Esophagus (tissue), 2 donors: ENCODE measurements around the gene TRMO. TPM values are rescaled to one million over a fixed set of nuclear protein-coding genes. Genes with fewer than 3 reads are reported as not detected.

Source experiments
- H3K27ac ChIP-seq, 2 donors: one replicate each; pipeline ENCODE4 v1.5.1; 2013; ENCODE audit warnings: low read depth in 2 of 2, mild to moderate bottlenecking in 2 of 2, inconsistent platforms in 1 of 2, low read length in 1 of 2, moderate library complexity in 1 of 2
- H3K27me3 ChIP-seq, 2 donors: one replicate each; pipeline ENCODE4 v1.6.1; 2013; ENCODE audit warnings: low read length in 2 of 2, control low read depth in 1 of 2, mild to moderate bottlenecking in 1 of 2; ENCODE audit not compliant: insufficient read depth in 2 of 2, control insufficient read depth in 1 of 2
- H3K36me3 ChIP-seq, 2 donors: one replicate each; pipeline ENCODE4 v1.6.1; 2013; ENCODE audit warnings: low read length in 1 of 2; ENCODE audit not compliant: control insufficient read depth in 2 of 2, insufficient read depth in 2 of 2
- H3K4me1 ChIP-seq, 2 donors: one replicate each; pipeline ENCODE4 v1.6.1; 2013; ENCODE audit warnings: low read length in 1 of 2; ENCODE audit not compliant: control insufficient read depth in 2 of 2, insufficient read depth in 2 of 2
- H3K4me3 ChIP-seq, 2 donors: one replicate each; pipeline ENCODE4 v1.5.1; 2013; ENCODE audit warnings: low read length in 2 of 2, mild to moderate bottlenecking in 2 of 2, low read depth in 1 of 2, moderate library complexity in 1 of 2
- H3K9me3 ChIP-seq, 2 donors: one replicate each; pipeline ENCODE4 v1.6.1; 2013; ENCODE audit warnings: mild to moderate bottlenecking in 2 of 2, low read depth in 1 of 2, low read length in 1 of 2, moderate library complexity in 1 of 2; ENCODE audit not compliant: control insufficient read depth in 2 of 2, insufficient read depth in 1 of 2
- WGBS, 2 donors: extraction: QIAGEN DNeasy Blood & Tissue Kit; methylation state at CpG; one replicate each; pipeline ENCODE4 v1.1.7; 2013; 5-methylcytosine and 5-hydroxymethylcytosine counted together
- polyA plus RNA-seq, 2 donors: library from polyadenylated mRNA; stranded (reverse); fragments of 200-250 nt; gene quantifications; one replicate each; pipeline ENCODE4 v1.2.3, GENCODE V29; 2013
- donor health status: healthy with polysubstance abuse.
- donor health status: Bipolar disorder and iron deficiency.

TRMO gene, protein sequence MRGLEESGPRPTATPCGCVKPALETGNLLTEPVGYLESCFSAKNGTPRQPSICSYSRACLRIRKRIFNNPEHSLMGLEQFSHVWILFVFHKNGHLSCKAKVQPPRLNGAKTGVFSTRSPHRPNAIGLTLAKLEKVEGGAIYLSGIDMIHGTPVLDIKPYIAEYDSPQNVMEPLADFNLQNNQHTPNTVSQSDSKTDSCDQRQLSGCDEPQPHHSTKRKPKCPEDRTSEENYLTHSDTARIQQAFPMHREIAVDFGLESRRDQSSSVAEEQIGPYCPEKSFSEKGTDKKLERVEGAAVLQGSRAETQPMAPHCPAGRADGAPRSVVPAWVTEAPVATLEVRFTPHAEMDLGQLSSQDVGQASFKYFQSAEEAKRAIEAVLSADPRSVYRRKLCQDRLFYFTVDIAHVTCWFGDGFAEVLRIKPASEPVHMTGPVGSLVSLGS
- polyA plus RNA-seq = 1 to 10 TPM; 4.3 to 8.9 TPM

DNA sequence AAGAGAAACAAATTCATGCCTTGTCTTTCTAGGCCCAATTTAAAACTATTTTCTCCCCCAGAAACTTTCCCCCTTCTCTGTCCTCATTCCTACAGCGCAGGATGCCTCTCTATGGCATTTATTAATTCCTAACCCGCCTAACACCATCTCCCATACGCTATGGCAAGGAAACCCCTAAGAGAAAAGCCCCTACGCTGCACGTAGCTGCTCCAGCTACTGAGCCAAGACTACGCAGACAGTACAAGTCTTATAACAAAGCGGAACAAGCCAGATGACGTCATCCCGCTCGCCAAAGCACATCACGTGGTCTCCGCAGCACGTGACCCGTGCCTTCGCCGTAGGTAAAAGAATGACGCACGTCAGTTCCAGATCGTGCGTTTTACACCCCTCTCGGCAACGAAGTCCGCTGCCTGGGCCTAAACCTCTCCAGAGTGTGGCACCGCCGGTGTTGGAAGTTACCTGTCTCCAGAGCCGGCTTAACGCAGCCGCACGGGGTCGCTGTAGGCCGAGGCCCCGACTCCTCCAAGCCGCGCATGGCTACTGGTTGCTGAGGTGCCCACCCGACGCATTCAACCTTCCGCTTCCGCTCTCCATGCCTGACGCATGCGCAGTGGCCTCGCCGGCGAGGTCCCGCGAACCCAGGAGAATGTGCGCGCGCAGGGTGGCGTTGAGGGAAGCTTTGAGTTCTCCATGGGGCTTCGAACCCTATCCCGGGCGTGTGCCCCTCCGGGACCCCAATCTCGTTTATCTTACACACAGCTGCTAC, at the start of gene TRMO:
Gene TRMO, minus strand, starts transcription at position 542 of the 766 bp plus-strand sequence. Its CDS starts 7 bp downstream, at position 535.
- Histone ChIP-seq H3K4me1 (no peaks in the 10 kb centered on the region), H3K4me3 (peak within 1 kb of the TSS; percentile 61 to 69), H3K27ac (peak within 1 kb of the TSS; percentile 98 to 100), H3K27me3 (no peaks in the 10 kb centered on the region), H3K36me3 (no peaks in the 10 kb centered on the region), H3K9me3 (no peaks in the 10 kb centered on the region)
- WGBS, 2 donors = 0 to 1% methylated on average over 54 of the region's 54 CpGs

DNA sequence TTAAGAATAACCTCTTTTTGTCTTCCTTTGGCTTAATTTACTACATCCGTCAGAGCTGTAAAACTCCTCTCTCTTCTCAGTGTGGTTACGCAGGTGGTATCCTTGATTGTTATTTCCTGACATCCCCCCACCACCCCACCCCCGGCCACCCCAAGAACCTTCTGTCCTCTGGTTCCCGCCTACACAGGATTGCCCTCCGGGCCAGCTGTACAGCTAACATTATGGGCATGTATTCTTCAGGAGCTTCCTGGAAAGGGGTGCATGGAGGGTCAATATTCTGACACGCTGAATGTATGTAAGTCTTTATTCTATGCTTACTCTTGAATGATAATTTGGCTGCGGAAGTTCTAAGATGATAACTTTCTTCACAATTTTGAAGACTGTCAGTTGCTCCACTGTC, 47.9 kb upstream of the TRMO start:
- H3K4me3 ChIP-seq = no peak overlapping the region
- H3K4me1 ChIP-seq = no peaks in the 10 kb centered on the region
- no peak overlapping the region for H3K27ac ChIP-seq
- no peaks in the 10 kb centered on the region for H3K36me3 ChIP-seq
- no peaks in the 10 kb centered on the region for H3K27me3 ChIP-seq
- 63 to 69% methylated on average over 7 of the region's 7 CpGs for WGBS, 2 donors
- no peaks in the 10 kb centered on the region for H3K9me3 ChIP-seq

DNA sequence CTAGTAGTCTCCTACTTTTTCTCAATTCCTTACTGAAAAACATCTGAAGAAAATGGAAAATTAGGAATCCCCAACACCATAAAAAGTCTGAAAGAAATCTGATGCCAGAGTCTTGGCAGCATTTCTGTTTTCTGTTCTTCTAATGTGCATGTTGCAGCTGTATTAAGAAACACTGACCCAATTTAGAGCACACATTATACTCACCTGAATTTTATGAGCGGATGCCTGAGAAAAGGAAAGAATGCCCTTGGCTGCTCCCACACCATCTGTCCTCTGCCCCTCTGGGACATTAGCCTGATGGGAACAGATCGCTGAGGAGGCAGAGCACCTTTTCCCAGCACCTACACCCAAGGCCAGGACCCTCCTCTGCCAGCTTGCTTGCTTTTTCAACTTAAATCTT, 46.7 kb upstream of the TRMO start:
- no peaks in the 10 kb centered on the region for H3K9me3 ChIP-seq
- H3K4me1 ChIP-seq = no peaks in the 10 kb centered on the region
- H3K4me3 ChIP-seq = no peak overlapping the region
- H3K27me3 ChIP-seq = no peaks in the 10 kb centered on the region
- H3K27ac ChIP-seq = no peak overlapping the region
- 86% methylated on average over 2 of the region's 2 CpGs for WGBS, 2 donors
- no peaks in the 10 kb centered on the region for H3K36me3 ChIP-seq

DNA sequence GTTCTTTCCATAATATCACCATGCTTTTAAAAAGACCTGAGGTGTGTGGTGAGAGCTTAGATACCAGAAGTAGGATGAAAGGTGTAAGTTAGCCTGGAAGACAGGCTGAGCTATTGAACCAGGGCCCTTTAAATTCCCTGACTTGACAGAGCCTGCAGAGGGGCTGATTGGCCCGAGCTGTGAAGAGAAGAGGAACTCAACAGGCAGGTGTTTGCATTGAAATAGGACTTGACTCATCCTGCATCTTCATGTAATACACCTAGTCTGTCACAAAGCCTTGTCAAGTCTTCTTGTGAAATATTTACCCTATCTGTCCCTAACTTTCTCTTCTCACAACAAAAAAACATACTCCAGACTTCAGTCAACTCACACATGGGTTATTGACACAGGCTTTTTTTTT, 44.2 kb upstream of the TRMO start:
- H3K27ac ChIP-seq = no peak overlapping the region
- no peak overlapping the region for H3K4me3 ChIP-seq
- H3K4me1 ChIP-seq = no peaks in the 10 kb centered on the region
- no peaks in the 10 kb centered on the region for H3K9me3 ChIP-seq
- H3K36me3 ChIP-seq = no peaks in the 10 kb centered on the region
- H3K27me3 ChIP-seq = no peaks in the 10 kb centered on the region
- 25 to 30% methylated on average over 1 of the region's 1 CpG for WGBS, 2 donors

DNA sequence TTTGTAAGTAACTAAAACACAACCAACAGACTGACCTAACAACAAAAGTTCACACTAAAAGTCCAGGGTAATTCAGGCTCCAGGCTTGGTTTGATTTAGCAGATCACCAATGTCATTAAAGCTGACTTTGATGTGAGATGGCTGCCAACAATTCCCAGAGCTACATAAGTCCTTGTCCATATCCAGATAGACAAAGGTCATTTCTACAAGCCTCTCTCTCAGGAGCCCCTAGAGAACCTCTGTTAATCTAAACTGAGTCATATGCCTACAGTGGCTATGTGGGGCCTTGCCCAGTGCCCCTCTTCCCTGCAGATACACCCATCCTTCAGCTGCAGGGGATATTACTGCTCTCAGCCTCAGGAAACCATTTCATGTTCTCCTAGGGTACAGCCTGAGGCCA, 42.6 kb upstream of the TRMO start:
- no peaks in the 10 kb centered on the region for H3K36me3 ChIP-seq
- no peak overlapping the region for H3K27ac ChIP-seq
- no peak overlapping the region for H3K4me3 ChIP-seq
- no peaks in the 10 kb centered on the region for H3K4me1 ChIP-seq
- H3K9me3 ChIP-seq = no peaks in the 10 kb centered on the region
- no peaks in the 10 kb centered on the region for H3K27me3 ChIP-seq

DNA sequence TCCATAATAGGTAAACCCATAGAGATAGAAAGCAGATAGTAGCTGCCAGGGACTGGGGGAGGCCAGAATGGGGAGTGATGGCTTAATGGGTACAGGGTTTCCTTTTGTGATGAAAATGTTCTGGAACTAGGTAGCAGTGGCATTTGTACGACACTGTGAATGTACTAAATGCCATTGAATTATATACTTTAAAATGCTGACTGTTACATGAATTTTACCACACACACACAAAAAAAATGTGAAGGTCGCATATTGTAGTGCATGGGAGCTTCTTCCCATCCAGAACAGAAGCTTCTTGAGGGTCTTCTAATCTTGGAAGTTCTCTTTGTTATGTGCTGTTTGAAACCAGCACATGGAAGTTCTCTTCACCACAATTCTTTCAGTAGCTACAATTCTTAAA, 40.9 kb upstream of the TRMO start:
- no peaks in the 10 kb centered on the region for H3K9me3 ChIP-seq
- WGBS, 2 donors = 82 to 84% methylated on average over 2 of the region's 2 CpGs
- no peak overlapping the region for H3K4me3 ChIP-seq
- no peaks in the 10 kb centered on the region for H3K4me1 ChIP-seq
- H3K27ac ChIP-seq = no peak overlapping the region
- H3K27me3 ChIP-seq = no peaks in the 10 kb centered on the region
- no peaks in the 10 kb centered on the region for H3K36me3 ChIP-seq

DNA sequence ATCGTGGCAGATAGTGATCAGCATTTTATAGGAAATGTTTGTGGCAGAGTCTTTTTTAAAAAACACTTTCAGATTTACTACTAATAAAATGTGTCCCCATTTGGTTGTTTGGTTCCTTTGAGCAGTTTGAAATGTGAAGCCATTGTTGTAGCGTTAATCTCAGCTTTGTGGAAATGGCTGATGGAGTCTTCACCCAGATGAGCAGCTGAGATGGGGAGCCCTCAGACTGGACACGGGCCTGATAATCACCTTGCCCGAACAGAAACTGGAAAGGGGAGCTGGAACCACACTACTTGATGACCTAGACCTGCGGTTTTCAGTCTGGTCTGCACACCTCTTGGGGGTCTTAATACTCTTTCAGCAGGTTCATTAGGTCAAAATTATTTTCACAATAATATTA, 40.3 kb upstream of the TRMO start:
- 84 to 88% methylated on average over 5 of the region's 5 CpGs for WGBS, 2 donors
- Histone ChIP-seq H3K4me3 (no peak overlapping the region), H3K27ac (no peak overlapping the region), H3K36me3 (no peaks in the 10 kb centered on the region), H3K9me3 (no peaks in the 10 kb centered on the region), H3K4me1 (no peaks in the 10 kb centered on the region), H3K27me3 (no peaks in the 10 kb centered on the region)

DNA sequence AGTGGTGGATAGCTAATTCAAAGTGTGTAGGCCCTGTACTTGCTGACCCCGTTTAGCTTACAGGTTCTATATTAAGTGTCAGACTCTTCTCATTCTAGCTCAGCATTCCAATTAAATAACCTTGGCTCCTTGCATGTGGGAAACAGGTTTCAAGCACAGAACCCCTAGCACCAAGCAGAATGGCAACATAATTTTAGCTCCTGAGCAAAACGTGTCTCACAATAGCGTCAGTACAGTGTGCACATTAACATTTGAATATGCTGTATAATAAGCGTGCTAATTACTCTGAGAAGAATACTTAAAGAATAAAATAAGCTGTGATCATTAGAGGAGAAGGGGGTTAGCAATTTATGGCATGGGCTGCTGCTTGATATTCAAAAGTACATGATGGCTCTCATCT, 39.8 kb upstream of the TRMO start:
- H3K27ac ChIP-seq = no peak overlapping the region
- 74 to 80% methylated on average over 4 of the region's 4 CpGs for WGBS, 2 donors
- H3K36me3 ChIP-seq = no peaks in the 10 kb centered on the region
- no peaks in the 10 kb centered on the region for H3K27me3 ChIP-seq
- H3K4me3 ChIP-seq = no peak overlapping the region
- H3K4me1 ChIP-seq = no peaks in the 10 kb centered on the region
- H3K9me3 ChIP-seq = no peaks in the 10 kb centered on the region

DNA sequence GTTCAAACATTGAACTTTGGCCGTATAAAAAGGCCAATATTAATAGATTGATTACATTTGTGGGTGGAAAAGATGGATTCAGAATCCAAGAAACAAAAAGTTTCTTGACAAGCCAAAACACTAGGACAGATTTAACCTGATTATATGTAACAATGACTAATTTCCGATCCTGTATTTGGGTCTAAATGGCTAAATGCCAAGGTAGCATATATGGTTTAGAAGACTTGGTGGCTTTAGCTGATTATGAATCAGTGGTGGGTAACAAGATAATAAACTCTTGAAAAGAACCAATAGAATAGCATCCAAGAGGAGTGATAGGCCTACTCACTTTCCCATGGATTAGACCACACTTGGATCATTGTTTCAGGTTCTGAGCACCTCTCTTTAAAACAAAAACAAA, 39.1 kb upstream of the TRMO start:
- 84 to 86% methylated on average over 2 of the region's 2 CpGs for WGBS, 2 donors
- H3K27ac ChIP-seq = no peak overlapping the region
- H3K36me3 ChIP-seq = no peaks in the 10 kb centered on the region
- H3K9me3 ChIP-seq = no peaks in the 10 kb centered on the region
- no peaks in the 10 kb centered on the region for H3K4me1 ChIP-seq
- no peaks in the 10 kb centered on the region for H3K27me3 ChIP-seq
- H3K4me3 ChIP-seq = no peak overlapping the region
